NCI-H146 treated with DMSO at 0.1 percent for 48 hours (cell line): ENCODE data around the gene SUPT3H.

Source experiments
- DNase-seq: peaks from one replicate; lab custom pipeline; 2025; ENCODE audit not compliant: unreplicated experiment; lab: John Stamatoyannopoulos, UW

The SUPT3H gene

DNA sequence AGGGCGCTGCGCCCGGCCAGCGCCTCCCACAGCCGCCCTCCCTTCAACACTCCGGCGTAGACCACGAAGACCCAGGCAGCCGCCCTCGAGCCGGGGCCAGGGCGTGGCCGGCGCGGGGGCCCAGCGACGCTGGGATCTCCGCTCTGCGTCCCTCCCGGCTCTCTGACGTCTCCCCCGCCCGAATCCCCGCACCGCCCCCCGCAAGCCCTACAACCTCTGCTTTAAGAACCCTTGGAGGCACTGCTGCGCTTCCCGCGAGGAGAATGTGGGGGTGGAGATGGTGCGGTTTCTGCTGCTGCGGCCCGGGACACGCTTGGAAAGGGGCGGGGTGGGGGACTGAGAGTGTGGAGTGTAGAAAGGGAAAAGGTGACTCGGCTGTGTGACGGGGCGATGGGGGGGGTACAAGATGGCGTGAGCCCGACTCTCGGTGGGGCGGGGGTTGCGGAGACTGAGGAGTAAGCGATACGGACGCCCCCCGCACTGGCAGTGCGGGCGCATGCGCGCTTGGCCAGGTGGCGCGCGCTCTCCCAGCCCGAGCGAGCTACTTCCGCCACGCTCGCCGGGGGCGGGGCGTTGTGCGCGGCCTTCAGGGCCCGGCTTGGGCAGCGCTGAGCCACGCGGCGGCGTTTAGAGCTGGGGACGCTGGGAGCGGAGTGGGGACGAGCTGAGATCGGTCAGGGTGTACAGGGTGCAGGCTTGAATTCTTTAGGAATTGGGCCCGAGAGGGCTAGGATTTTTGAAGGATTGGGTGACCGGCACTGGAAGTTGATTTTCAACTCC lies at the start of gene SUPT3H:
TSS of gene SUPT3H (minus strand) at position 381 of the 780 bp plus-strand sequence.
- DNase-seq, result peak; percentile 53

DNA sequence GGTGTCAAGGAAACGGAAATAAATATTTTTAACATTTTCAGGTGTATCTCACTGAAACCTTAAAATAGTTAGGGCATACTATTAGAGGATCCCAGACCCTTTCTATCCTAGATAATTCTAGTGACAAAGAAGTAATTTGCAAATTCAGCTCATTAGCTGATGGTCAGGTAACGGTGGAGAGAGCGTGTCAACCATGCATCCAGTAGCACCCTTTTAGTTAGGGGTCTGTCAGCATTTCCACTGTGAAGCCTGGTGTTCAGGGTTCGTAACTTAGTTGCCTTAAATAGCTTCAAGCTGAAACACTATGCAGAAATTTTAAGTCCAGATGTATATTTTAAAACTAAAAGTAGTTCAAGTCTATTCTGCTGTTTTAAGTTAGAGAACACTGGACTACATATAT lies 48.5 kb upstream of the SUPT3H start:
- no peak for DNase-seq

GRCh38 chr6:45424451-45424861 lies 46.7 kb upstream of the SUPT3H start:
- DNase-seq, result no peak

GRCh38 chr6:45423824-45424450 lies 46.2 kb upstream of the SUPT3H start:
- no peak for DNase-seq

- DNase-seq, result no peak
These were observed 45.5 kb upstream of the SUPT3H start for GRCh38 chr6:45423111-45423823.

DNA sequence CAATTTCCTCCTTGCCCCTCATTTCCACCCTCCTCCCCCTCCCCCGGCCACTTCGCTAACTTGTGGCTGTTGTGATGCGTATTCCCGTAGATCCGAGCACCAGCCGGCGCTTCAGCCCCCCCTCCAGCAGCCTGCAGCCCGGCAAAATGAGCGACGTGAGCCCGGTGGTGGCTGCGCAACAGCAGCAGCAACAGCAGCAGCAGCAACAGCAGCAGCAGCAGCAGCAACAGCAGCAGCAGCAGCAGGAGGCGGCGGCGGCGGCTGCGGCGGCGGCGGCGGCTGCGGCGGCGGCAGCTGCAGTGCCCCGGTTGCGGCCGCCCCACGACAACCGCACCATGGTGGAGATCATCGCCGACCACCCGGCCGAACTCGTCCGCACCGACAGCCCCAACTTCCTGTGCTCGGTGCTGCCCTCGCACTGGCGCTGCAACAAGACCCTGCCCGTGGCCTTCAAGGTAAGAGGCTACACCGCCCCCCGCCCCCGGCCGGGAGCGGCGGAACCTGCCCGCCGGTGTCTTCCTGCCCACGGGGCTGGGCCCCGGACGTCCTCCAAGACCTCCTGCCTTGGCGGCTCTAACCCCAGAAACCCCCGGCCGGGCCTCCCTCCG lies 44.9 kb upstream of the SUPT3H start:
- DNase-seq, result no peak

GRCh38 chr6:45421709-45422502 lies 44.2 kb upstream of the SUPT3H start:
- no peak for DNase-seq

GRCh38 chr6:45420909-45421708 lies 43.4 kb upstream of the SUPT3H start:
- no peak for DNase-seq

DNA sequence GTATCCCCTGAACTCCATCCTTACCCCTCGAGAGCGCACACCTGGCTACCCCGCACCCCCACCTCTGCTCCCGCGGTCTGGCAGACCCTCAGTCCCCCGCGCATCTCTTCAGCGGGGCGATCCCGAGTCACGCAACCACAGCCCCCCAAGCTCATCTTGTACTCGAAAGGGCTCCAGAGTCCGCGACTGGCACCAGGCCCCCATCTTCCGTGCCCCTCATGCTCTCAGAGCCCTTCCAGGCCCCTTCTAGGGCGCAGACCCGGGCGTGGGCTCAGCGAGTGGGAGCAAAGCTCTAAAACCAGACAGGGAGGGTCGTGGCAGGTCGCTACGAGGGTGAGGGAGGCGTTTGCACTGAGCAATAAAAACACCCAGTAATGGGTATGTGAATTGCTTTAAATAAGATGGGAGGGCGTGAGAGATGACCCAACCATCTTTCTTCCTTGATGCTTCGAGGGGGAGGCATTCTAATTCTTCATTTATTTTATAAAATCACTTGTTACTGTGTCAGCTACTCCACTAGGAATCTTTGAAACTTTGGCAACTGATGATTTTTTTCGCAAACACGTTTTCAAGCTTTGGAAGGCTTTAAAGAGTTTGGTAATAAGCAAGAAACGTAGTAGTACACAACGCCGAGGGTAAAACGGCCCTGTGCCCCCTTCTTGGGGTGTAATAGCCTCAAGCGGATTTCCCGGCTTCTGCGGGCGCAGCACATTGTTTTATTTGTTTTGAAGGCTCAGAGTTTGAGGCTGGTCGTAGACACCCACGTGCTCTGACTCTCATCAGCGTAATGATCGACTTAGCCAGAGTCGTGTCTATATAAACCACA lies 42.6 kb upstream of the SUPT3H start:
- no peak for DNase-seq

DNA sequence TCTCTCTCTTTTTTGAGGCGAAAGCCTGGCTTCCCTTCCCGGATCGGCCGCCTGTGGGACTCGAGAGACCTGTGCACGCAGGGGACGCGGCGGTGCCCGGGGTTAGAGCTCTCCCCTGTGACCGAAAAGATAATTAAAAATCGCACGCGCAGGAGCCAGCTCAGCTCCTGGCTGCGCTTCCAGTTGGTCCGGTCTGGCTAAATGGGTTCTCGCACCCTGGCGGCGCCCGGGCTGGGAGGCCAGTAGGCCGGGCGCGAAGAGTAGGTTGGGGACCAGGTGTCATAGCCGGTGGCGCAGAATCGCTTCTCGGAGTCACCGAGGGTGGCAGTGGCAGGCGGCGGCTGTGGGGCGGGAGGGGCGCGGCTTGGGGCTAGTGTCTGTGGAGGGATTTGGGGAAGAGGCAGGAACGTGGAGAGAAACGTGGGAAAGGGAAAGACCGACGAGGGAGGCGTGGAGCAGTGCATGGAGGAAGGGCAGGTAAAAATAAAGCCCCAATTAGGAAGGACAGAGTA lies 41.9 kb upstream of the SUPT3H start:
- DNase-seq, result no peak

DNA sequence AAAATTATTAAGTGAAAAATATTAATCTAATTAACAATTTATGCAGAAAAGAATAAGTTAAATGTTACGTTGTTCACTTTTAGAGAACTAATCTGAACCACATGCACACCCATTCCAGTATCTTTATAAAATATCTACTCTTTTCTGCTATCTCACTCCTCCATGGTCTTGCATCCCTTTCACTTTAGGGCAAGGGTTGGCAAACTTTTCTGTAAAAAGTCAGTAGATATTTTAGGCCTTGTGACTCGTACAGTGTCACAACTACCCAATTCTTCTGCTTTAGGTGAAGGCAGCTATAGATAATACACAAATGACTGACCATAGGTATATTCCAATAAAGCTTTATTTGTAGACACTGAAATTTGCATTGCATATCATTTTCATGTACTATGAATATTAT lies 39.7 kb upstream of the SUPT3H start:
- no peak for DNase-seq

DNA sequence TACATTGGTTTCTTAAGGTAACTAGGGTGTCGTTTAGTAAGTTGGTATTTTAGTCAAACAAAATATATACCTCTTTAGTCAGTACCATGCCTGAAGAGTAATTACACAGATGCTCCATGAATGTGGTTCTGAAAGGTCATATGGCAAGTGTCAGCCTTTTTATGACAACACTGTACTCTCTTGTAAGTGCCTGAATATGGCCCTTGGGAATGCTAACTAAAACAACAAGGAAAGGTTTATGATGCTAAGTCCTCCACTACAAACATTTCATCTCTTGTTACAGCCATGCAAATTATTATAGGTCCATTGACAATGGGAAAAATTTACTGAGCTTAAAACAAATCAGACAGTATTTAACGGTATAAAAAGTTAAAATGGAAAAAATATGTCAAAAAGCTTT lies 39.0 kb upstream of the SUPT3H start:
- no peak for DNase-seq

DNA sequence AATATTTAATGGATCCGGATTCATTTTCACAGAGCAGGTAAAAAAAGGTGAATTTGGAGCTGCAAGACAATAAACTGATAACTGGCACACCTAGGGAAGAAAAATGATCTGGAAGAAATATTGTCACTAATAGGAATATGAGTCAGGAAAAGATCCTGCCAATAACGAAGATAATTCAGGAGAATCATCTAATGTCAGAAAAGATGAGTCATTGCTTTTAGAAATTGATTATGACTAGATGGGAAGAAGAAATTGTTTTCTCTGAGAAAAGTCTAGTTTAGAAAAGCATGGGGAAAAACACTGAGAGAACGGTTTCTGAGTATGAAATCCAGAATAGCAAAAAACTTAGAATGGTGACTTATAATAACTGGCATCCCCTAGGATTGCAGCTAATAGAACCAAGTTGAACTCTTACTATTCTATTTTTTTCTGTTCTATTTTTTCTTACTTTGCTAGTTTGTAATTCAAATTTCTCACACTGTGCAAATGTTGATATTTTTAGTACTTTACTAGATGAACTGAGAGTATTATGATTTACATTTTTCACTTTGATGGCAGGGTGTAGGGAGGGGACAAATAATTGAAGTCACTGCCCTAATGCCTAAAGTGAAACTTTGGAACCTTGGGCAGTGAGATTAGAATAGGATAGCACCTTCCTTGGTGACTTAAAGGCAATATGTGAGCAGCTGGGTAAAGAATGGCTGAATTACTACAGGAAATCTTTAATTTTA lies 38.2 kb upstream of the SUPT3H start:
- no peak for DNase-seq

DNA sequence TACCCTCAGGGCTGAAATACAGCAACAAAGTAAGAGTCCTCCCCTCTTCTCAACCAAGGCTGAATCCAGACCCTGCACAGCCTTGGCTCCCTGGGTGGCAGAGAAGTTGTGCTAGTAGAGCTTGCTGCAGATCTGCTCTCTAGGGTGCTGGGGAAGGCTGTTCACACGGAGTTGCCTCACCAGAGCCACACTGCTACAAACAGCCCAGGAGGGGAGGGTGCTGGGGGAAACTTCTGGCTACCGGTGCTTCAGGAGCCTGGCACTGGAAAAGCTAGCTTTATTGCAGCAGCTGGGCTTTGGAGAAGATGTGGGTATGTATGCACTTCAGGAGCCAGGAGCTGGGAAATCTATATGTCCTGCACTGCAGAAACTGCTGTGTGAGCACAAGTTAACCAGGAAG lies 37.6 kb upstream of the SUPT3H start:
- no peak for DNase-seq

DNA sequence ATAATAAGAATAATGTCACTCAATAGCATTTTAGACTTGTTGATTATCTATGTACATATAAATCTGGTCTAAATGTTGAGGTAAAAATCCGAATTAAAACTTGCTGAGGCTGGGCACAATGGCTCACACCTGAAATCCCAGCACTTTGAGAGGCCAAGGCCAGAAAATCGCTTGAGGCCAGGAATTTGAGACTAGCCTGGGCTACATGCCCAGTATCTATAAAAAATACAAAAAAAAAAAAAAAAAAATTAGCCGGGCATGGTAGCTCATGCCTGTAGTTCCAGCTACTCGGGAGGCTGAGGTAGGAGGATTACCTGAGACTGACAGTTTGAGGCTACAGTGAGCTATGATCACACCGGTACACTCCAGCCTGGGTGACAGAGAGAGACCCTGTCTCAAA lies 34.2 kb upstream of the SUPT3H start:
- no peak for DNase-seq

- no peak for DNase-seq
These were observed 22.3 kb upstream of the SUPT3H start for GRCh38 chr6:45400021-45400420.

- DNase-seq, result no peak
These were observed 20.5 kb upstream of the SUPT3H start for GRCh38 chr6:45398075-45398813.
